Lung (tissue), 12 donors: ENCODE data around the gene ALDH3A2. TPM values are rescaled to one million over a fixed set of nuclear protein-coding genes. Genes with fewer than 3 reads are reported as not detected.
A peak's percentile ranks its signal among the peaks of the same experiment; 100 is the strongest.

ENCODE experiments used
- ATAC-seq: fragments of 200-7000 bp; cut with Tn5 transposase; one replicate; pipeline ENCODE4 v1.9.1; 2020; ENCODE audit warnings: moderate number of reproducible peaks; ENCODE audit not compliant: insufficient read depth, low FRiP score
- DNase-seq, 3 donors: peaks; one replicate each; pipeline ENCODE4 v3.0.0-alpha.2; 2013 to 2017
- H3K27ac ChIP-seq, 2 donors: one replicate each; pipeline ENCODE4 v1.5.1; 2013; ENCODE audit warnings: mild to moderate bottlenecking in 2 of 2, moderate library complexity in 2 of 2, control low read depth in 1 of 2, inconsistent platforms in 1 of 2, low read depth in 1 of 2, low read length in 1 of 2
- H3K27me3 ChIP-seq, 3 donors: one replicate each; pipeline ENCODE4 v1.5.1; 2013; ENCODE audit warnings: low read length in 2 of 3; ENCODE audit not compliant: control insufficient read depth in 3 of 3, insufficient read depth in 3 of 3
- H3K36me3 ChIP-seq, 4 donors: one replicate each; pipeline ENCODE4 v1.5.1; 2013; ENCODE audit warnings: low read length in 4 of 4, mild to moderate bottlenecking in 1 of 4, moderate library complexity in 1 of 4; ENCODE audit not compliant: control insufficient read depth in 4 of 4, insufficient read depth in 4 of 4
- H3K4me1 ChIP-seq, 5 donors: one replicate each; pipeline ENCODE4 v1.5.1; 2013; ENCODE audit warnings: low read length in 5 of 5, mild to moderate bottlenecking in 2 of 5, moderate library complexity in 1 of 5; ENCODE audit not compliant: control insufficient read depth in 5 of 5, insufficient read depth in 5 of 5
- H3K4me3 ChIP-seq: one replicate; pipeline ENCODE4 v1.5.1; 2013; ENCODE audit warnings: mild to moderate bottlenecking, control low read depth, moderate library complexity
- H3K9ac ChIP-seq, 2 donors: one replicate each; pipeline ENCODE4 v1.5.1; 2013; ENCODE audit warnings: low read length in 2 of 2, control low read depth in 1 of 2; ENCODE audit not compliant: insufficient read depth in 1 of 2
- H3K9me3 ChIP-seq, 4 donors: one replicate each; pipeline ENCODE4 v1.5.1; 2013; ENCODE audit warnings: low read length in 3 of 4, mild to moderate bottlenecking in 1 of 4, moderate library complexity in 1 of 4; ENCODE audit not compliant: control insufficient read depth in 4 of 4, insufficient read depth in 3 of 4
- WGBS, 2 donors: extraction: QIAGEN DNeasy Blood & Tissue Kit; methylation state at CpG; one replicate each; pipeline ENCODE4 v1.1.7; 2013; 5-methylcytosine and 5-hydroxymethylcytosine counted together
- polyA plus RNA-seq, 2 donors: library from polyadenylated mRNA; stranded (reverse); fragments of 200-250 nt; gene quantifications; one replicate each; pipeline ENCODE4 v1.2.1, GENCODE V29; 2013
- total RNA-seq, 2 donors: library from RNA; depleted of rRNA in 1 of 2; stranded (reverse); fragments of >200 nt in 1 of 2; gene quantifications; one replicate each; pipeline ENCODE4 v1.2.1, GENCODE V29; 2014 to 2021
- TF ChIP-seq, protein P1 (sequence below): IDR thresholded peaks from 2 replicates; pipeline ENCODE4 v1.5.1; 2012; ENCODE audit warnings: mild to moderate bottlenecking; ENCODE audit errors: control extremely low read depth, extremely low read depth
- donor health status: control.
- donor health status: control.
- donor health status: Bipolar disorder and iron deficiency.
- donor health status: healthy.
- donor health status: DM: yes; HTN: yes; CAD: no.

ALDH3A2 gene
- total and polyA plus RNA-seq, 4 donors, result 50.7 to 107 (median 79.3) TPM

DNA sequence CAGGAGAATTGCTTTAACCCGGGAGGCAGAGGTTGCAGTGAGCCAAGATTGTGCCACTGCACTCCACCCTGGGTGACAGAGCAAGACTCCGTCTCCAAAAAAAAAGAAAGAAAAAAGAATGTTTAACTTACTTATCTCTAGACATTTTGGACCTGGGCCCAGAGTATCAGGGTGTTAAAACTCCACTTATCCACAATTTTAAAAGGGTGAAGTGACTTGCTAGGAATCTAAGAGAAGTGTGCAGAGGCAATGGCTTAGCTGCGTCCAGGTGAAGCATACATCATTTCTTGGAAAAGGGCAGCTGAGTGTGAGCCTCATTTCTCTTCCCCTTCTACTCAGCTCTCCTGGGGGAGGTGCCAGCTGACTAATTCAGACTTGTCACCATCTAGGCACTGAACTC, 25.1 kb downstream of the ALDH3A2 start:
- peak; percentile 42 to 75 (median 62) for DNase-seq
- Histone ChIP-seq H3K27me3 (no peaks in the 10 kb centered on the region), H3K9ac (no peak overlapping the region), H3K4me1 (peaks cover 5 to 11% (median 8%) of the 10 kb centered on the region in 5 donors), H3K36me3 (peaks cover 8 to 15% (median 8%) of the 10 kb centered on the region in 4 donors), H3K4me3 (no peak overlapping the region), H3K9me3 (no peaks in the 10 kb centered on the region), H3K27ac (no peak overlapping the region)
- TF ChIP-seq, protein P1, sequence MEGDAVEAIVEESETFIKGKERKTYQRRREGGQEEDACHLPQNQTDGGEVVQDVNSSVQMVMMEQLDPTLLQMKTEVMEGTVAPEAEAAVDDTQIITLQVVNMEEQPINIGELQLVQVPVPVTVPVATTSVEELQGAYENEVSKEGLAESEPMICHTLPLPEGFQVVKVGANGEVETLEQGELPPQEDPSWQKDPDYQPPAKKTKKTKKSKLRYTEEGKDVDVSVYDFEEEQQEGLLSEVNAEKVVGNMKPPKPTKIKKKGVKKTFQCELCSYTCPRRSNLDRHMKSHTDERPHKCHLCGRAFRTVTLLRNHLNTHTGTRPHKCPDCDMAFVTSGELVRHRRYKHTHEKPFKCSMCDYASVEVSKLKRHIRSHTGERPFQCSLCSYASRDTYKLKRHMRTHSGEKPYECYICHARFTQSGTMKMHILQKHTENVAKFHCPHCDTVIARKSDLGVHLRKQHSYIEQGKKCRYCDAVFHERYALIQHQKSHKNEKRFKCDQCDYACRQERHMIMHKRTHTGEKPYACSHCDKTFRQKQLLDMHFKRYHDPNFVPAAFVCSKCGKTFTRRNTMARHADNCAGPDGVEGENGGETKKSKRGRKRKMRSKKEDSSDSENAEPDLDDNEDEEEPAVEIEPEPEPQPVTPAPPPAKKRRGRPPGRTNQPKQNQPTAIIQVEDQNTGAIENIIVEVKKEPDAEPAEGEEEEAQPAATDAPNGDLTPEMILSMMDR, result no peak
- peak; percentile 63 for ATAC-seq
- WGBS, 2 donors, result 74 to 90% methylated on average over 3 of the region's 3 CpGs

DNA sequence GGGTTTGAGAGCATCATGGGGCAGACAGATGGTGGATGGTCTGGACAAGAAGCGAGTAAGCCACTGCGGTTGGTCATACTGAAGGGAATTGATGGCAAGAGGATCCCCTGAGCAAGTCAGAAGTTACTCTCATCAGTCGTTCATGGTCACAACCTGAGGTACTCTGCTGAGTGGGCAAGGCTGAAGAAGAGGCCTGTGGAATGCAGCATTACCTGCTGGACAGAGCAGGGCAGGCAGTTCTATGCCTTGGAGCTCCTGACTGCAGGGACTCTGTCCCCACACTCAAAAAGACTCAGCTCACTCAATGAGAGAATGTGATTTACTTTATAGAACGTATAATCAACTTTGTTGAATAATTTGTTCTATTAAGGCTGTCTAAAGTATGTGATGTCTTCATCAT, 28.3 kb downstream of the ALDH3A2 start:
- Histone ChIP-seq H3K4me1 (peaks cover 0 to 5% (median 3%) of the 10 kb centered on the region in 5 donors), H3K27me3 (no peaks in the 10 kb centered on the region), H3K27ac (no peak overlapping the region), H3K9ac (no peak overlapping the region), H3K4me3 (no peak overlapping the region), H3K36me3 (peaks cover 5 to 13% (median 10%) of the 10 kb centered on the region in 4 donors), H3K9me3 (no peaks in the 10 kb centered on the region)
- DNase-seq (peak; percentile 22 to 62 (median 57)), ATAC-seq (no peak)
- TF ChIP-seq, protein P1, result no peak
- 75 to 84% methylated on average over 4 of the region's 4 CpGs for WGBS, 2 donors

DNA sequence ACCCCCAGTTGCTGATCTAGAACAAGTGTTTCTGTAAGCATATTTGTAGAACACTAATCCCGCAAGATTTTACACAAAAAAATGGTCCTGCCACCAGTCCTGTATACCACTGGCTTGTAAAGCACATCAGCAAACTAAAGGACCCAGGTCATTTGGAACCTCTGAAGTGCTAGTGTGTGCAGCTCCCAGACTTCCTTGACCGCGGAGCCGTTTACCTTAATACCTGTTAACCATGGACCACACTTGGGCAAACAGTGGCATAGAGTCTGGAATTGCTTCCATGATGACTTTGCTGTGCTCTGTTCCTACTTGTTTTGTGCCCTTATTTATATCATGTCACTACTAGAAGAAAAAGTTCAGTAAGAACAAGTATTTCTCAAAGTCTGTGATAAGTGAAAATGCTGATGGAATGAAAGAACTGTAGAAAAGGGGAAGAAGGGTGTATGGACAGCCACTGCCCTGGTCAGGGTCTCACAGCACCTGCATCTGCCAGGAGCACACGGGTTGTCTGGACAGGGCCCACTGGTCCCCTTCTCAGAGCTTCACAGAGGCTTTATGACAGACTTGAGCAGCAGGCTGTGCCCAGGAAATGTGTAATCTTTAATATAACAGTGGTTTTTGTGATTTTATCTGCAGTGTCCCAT, 29.3 kb downstream of the ALDH3A2 start:
- WGBS, 2 donors, result 92 to 95% methylated on average over 5 of the region's 5 CpGs
- Histone ChIP-seq H3K4me1 (peaks cover 0 to 3% (median 0%) of the 10 kb centered on the region in 5 donors), H3K9ac (no peak overlapping the region), H3K36me3 (peaks cover 5 to 11% (median 10%) of the 10 kb centered on the region in 4 donors), H3K27ac (no peak overlapping the region), H3K9me3 (no peaks in the 10 kb centered on the region), H3K4me3 (no peak overlapping the region), H3K27me3 (no peaks in the 10 kb centered on the region)
- ATAC-seq (no peak), DNase-seq (no peak)
- TF ChIP-seq, protein P1, result no peak
